GM04504 (cell line): ENCODE data around the gene BACH1.
A peak's percentile ranks its signal among the peaks of the same experiment; 100 is the strongest.

ENCODE experiments used
- DNase-seq: peaks from one replicate; pipeline ENCODE4 v3.0.0-alpha.2; 2012; ENCODE audit warnings: low read depth

The BACH1 gene

DNA sequence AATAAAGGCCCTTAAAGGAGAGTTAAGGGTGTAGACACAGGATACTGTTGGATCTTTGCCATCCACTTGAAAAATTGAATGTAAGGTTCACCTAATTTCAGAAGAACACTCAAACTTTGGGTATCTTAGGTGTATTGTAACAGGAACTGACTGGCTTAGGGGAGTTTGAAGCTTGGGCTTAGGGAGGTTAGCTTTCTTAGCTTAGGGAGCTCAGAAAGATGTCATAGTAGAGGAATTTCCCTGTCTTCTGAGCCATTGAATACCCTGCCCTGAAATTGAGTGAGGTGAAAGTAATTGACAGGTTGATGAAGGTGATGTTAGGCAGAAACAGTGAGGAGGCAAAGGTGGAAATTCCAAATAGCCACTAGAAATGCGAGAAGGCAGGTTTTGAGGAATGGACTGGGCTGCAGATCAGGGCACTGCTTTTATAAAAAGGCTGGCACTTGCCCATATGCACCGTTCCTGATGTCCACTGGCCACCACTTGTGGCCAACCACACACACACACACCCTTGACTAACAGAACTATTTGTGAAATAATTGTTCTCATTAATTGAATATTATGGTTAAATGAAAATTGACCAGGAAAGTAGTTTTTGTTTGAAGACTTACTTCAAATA, 16.5 kb downstream of the BACH1 start:
- no peak for DNase-seq

DNA sequence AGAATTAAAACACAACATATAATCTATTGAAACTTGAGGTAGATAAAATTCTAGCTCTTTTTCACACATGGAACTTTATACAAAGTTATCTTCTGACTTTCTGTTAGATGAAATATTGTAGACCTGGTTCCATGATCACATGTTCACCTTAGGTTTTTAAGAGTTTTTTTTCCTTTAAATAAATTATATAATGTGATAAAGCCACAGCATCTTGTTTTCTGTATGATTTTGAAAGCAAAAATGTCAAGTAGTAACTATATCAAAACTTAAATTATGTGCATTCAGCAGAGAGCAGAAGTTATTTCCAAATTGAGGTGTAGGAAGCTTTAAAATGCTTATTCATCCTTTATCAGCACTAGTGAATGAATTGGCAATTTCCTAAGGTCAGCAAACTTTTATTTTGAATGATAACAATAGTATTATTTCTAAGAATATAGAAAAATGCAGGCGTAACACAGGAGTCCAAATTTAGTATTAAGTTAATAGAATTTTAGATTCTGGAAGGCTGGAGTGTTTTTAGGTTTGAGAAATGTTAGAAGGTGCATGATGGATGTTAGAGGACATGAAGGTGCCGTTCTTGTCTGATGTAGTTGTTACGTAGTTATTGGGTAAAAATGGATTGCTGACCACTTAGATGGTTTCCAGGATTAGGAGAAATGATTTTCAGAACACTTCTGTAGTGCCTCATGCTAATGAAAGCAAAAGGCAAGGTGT, 17.5 kb downstream of the BACH1 start:
- DNase-seq, result no peak

DNA sequence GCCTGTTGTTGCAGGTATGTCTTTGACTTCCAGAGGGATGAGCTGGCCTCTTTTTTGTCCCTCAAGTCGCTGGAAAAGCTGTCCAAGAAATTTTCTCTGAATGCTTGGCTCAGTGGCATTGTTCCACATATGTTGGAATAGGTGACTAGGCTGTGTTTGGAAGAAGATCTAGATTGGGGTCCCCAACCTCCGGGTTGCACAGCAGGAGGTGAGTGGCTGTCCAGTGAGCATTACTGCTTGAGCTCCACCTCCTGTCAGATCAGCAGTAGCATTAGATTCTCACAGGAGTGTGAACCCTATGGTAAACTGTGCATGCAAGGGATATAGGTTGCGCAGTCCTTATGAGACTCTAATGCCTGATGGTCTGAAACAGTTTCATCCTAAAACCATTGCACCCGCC, 18.1 kb downstream of the BACH1 start:
- no peak for DNase-seq

DNA sequence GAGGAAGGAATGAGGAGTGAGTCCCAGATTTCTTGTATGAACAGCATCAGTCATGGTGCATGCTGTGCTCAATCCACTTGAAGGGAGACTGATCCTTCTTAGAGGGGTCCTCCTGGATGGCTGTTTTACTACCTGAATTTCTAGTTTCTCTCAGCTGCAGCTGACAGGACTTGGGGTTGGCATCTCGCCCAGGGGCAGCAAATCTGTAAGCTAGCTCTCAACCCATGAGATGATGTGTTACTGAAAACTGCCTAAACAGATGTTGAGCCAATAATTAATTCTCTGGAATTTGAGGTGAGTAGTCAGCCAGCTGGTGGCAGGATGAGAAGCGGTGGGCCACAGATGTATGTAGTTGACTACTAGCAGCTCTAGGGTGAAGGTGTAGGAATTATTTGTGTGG, 19.6 kb downstream of the BACH1 start:
- DNase-seq, result no peak

DNA sequence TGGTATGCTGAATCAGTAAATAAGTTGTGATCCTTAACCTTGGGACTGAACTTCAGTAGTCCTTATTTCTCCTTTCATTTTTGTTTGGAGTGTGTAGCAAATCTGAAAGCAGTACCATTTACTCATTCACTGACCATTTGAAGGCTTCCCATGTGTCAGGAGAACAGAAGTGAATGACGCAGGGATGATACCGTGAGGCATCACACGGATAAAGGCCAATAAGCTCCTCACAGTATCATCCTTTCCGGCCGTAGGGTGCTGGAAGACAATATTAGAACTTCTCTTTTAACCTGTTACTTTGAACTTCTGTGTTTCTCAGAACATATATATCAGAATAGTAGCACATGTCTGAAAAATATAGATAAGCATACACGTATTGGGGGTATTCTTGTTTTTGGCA, 21.3 kb downstream of the BACH1 start:
- DNase-seq, result no peak

DNA sequence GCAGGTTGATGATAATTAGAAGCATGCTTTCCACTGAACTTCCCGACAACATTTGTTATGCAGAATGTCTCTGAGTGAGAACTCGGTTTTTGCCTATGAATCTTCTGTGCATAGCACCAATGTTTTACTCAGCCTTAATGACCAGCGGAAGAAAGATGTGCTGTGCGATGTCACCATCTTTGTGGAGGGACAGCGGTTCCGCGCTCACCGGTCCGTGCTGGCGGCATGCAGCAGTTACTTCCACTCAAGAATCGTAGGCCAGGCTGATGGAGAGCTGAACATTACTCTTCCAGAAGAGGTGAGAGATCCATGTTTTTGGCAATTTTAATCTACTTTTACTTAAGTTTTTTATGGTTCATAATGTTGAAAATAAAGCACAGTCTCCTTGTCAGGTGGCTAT, 22.5 kb downstream of the BACH1 start:
- no peak for DNase-seq

DNA sequence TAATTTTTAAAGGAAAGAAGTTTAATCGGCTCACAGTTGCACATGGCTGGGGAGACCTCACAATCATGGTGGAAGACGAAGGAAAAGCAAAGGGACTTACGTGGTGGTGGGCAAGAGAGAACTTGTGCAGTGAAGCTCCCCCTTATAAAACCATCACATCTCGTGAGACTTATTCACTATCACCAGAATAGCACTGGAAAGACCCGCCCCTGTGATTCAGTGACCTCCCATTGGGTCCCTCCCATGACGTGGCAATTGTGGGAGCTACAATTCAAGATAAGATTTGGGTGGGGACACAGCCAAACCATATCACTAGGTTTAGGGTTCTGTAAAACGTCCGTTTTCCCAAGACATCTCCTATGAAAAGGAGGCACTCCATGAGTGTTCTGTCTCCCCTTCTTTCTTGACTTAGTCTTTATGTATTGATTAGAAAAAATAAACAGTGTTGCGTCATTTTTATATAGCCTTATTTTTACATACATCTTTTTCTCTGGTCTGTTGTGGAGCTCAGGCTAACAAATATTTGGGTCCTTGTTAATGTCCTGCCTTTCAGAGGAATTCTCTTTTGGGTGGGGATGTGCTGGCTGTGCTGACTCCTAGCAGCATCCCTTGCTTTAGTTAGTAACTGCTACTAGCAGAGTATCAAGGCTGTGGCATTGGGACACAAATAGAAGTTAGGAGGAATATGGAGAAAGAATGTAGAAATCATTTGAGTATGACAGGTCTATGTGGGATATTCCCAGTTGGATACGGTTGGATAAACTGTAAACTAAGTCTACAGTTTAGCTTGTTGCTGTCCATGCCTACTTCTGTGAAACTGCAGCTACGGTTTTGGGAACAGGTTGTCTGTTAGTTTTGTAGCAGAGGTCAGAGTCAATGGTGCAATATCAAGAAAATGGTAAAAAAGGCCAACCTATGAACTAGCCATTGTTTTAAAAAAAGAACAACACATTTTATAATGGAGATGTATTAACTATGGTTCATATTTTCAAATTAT, 23.5 kb downstream of the BACH1 start:
- DNase-seq, result no peak

DNA sequence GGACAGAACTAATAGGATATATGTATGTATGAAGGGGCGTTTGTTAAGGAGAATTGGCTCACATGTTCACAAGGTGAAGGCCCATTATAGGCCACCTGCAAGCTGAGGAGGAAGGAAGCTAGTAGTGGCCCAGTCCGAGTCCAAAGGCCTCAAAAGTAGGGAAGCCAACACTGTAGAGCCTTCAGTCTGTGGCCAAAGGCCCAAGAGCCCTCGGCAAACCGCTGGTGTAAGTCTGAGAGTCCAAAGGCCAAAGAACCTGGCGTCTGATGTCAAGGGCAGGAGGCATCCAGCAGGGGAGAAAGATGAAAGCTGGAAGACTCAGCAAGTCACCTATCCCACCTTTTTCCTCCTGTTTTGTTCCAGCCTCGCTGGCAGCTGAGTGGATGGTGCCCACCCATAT, 24.5 kb downstream of the BACH1 start:
- DNase-seq, result no peak

DNA sequence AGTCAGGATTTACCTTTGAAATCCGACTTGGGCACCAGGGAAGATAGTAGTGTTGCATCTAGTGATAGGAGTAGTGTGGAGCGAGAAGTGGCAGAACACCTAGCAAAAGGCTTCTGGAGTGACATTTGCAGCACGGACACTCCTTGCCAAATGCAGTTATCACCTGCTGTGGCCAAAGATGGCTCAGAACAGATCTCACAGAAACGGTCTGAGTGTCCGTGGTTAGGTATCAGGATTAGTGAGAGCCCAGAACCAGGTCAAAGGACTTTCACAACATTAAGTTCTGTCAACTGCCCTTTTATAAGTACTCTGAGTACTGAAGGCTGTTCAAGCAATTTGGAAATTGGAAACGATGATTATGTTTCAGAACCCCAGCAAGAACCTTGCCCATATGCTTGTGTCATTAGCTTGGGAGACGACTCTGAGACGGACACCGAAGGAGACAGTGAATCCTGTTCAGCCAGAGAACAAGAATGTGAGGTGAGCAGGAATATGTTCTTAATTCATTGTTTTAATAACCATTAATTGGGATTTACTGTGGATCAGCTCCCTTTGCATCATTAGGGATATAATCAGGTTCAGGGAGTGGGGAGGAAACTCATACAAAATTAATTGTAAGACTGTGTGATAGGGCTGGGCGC, 28.3 kb downstream of the BACH1 start:
- DNase-seq, result no peak

DNA sequence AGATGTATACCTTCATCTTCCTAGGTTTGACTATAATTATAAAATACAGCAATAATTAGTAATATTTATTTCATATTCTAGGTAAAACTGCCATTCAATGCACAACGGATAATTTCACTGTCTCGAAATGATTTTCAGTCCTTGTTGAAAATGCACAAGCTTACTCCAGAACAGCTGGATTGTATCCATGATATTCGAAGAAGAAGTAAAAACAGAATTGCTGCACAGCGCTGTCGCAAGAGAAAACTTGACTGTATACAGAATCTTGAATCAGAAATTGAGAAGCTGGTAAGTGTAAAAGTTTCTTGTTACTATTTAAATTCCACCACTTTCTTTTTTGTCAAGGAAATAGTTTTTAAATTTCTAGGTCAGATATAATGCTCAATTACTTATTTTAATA, 30.7 kb downstream of the BACH1 start:
- no peak for DNase-seq

DNA sequence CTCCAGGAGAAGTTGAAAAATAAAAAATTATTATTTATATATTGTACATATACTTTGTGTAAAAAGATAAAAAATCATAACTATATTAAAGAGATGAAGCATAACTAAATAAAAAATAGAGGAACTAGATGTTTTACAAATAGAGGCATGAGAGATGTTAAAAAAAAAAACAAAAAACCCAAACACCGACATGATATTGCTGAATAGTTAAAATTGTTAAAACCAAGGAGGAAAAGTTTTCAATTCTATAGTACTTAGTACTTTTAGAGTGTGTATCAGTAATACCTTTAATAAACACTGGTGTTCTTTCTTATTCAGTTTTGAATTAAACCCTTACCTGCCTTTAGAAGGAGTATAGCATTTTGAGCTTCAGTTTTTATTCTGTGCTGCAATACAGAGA, 32.1 kb downstream of the BACH1 start:
- no peak for DNase-seq

DNA sequence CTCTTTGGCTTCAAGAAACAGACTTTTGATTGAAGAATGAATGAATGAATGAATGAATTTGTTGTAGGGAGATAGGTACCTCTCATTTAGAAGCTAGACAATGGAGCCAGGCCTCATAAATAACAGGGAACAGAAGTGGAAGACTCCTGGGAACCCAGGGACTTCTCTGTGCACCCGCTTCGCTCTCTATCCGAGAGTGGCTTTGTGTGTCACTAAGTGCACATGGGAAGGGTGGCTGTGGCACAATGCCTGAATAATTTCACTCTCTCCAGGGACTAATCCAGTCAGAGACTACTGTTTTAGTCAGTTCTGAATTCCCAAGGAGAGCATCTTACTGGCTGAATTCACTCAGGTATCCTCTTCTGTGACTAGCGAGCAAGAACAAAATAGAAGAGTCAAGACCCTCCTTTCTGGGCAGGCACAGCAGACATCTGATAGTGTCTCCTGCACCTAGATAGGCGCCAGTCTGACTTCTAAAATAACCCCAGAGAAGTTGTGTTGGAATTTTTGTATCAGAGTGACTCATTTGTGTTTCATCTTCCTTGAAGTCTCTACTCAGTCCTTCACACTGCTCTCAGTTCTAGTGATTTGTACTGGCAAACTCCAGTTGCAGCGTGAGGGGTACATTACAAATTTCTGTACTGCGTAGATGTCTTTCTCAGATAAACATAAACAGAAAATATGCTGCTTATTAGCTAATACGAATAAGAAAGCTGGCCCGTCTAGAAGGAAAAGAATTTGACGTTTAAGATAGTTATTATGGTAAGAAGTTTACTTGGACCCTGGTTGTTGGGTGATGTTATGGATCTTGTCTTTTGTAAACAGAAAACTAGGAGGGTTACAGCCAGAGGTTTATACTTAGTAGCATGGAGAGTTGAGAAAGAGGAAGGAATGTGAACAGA, 34.0 kb downstream of the BACH1 start:
- no peak for DNase-seq

DNA sequence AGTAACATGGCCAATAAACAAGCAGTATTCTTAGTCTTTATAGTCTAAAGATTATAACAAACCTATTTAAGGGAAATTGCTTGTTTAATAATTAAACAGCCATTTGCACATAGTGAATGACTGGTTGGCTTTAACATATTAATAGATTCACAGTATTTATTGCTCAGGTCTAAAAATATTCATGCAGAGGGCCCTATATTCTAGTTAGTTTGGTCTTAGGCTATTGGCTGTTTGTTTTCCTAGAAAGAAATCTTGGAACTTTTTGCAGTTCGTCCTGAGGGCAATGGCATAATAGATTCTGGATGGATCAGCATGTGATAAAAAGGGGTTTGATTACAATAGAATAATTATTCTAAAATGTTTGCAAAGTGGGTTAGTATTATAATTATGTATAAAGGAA, 34.7 kb downstream of the BACH1 start:
- DNase-seq, result no peak

DNA sequence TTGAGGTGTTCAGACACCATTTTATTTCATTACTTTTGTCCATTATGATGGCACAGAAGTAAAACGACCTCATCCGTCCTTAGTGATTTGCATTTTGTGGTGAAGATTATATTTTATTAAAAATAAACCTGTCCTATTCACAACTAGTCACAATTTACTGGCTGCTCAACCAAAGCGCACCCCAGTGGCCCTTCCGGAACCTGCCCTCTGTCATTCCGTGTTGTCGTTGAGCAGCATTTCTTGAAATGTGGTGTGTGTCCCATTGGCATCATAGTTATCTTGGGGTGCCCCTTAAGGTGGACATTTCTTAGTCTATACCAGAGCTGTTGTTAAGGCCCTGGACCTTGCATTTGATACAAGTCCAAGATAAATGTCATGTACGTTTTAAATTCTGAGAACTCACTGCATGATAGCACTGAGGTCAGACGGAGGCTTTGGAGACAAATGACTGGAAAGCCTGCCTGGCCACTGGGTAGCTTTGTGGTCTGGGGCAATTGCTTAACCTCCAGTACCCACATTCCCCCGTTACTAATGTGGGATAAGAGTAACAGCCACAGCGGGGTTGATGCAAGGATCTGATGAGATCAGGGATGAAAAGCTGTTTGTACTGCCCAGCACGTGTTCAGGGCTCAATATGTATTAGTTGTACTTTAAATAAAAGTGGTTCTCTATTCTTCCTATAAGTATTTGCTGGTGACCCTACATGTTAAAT, 36.2 kb downstream of the BACH1 start:
- no peak for DNase-seq

DNA sequence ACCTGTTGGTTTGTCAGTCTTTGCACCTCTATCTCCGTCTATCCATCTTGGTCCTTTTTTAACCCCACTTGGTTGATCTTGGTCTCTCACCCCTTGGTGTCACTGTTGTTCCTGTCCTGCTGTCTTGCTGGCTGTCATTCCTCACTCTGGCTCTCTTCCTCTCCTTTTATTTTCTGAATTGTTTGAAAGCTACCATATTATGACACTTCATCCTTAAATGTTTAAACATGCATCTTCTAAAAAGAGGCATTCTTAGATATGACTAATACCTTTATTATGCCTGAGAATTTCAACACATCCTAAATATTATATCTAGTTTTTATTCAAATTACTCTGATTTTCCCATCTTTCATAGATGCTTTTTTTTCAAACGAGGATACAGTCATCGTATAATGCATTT, 37.0 kb downstream of the BACH1 start:
- DNase-seq, result no peak

DNA sequence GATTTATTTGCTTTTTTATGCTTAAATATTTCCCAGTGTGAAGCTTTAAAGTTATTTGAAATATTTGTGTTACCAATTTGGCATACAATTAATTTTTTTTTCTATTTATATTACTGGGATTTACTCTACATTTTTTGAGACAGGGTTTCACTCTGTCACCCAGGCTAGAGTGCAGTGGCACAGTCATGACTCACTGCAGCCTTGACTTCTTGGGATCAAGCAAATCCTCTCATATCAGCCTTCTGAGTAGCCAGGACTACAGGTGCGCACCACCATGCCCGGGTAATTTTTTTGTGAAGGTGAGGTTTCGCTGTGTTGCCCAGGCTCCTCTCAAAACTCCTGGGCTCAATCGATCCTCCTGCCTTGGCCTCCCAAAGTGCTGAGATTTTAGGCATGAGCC, 39.5 kb downstream of the BACH1 start:
- no peak for DNase-seq

DNA sequence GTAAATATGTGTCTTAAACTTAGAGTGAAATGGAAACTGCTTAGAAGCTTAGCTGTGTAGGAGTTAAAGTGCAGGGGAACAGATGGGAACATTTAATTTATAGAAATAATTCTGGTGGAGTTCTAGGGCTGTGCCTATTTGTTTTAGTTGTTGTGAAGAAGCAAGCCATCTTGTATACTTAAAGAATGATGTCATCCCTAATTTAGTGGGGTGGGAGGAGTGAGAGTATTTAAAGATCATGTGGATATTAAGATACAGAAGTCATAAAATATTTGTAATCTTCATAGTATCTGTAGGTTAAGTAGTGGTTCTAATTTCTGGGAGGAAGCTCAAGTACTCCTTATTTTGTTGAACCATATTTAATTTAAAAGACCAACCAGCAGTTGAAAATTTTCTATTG, 41.5 kb downstream of the BACH1 start:
- no peak for DNase-seq

DNA sequence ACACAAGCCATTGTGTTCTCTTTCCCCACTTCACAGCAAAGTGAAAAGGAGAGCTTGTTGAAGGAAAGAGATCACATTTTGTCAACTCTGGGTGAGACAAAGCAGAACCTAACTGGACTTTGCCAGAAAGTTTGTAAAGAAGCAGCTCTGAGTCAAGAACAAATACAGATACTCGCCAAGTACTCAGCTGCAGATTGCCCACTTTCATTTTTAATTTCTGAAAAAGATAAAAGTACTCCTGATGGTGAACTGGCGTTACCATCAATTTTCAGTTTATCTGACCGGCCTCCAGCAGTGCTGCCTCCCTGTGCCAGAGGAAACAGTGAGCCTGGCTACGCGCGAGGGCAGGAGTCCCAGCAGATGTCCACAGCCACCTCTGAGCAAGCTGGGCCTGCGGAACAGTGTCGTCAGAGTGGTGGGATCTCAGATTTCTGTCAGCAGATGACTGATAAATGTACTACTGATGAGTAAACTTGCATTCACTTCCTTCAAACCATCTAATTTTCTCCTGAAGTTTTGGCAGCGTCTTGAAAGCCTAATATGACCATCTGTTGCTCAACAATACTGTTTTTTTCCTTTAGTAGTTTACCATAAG, 43.7 kb downstream of the BACH1 start:
- DNase-seq, result peak; percentile 89

DNA sequence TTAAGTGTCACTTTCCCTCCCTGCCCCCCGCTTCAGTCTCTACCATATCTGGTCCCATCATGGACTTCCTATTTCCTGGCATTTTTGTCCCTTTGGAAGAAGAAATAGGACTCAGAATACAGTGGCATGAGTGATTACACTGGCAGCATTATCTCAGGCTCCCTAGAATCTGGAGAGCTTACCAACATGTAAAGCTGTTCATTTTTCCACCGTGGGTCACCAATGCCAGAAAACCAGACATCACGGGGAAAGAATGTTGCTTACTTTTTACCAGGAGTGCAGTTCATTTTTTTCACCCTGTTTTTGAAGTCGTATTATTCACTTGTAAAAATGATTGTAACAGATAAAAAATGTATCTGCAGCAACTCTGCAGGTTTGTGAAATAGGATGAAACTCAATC, 44.8 kb downstream of the BACH1 start:
- no peak for DNase-seq

DNA sequence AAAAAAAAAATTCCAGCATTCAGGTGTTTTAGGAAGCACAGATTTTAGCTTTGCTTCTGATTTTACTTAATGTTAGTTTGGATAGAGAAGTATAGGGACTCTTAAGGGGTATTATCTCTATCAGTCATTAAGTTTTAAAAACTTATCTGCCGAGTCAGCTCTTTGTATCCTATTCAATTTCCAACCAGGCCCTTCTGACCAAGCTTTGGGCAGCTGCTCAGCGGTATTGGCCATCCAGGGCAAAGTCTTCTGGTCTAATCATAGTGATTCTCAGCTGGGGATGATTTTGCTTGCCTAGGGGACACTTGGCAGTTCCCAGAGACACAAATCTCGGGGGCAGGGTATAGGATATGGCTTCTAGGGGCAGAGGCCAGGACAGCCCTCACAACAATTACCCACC, 47.6 kb downstream of the BACH1 start:
- no peak for DNase-seq
